IPS-20b (cell line): ENCODE measurements around the gene GALK1.

Experiments
- H3K27ac ChIP-seq: one replicate; pipeline ENCODE4 v1.5.1; 2013; ENCODE audit warnings: low read length
- H3K27me3 ChIP-seq: 2 replicates; pipeline ENCODE4 v1.6.1; 2013; ENCODE audit warnings: mild to moderate bottlenecking, low read length, inconsistent platforms; ENCODE audit not compliant: insufficient read depth
- H3K36me3 ChIP-seq: 2 replicates; pipeline ENCODE4 v1.6.1; 2013; ENCODE audit warnings: low read depth, mild to moderate bottlenecking, inconsistent platforms, low read length, moderate library complexity; ENCODE audit not compliant: insufficient read depth
- H3K4me1 ChIP-seq: 2 replicates; pipeline ENCODE4 v1.6.1; 2013; ENCODE audit warnings: mild to moderate bottlenecking, control low read depth, inconsistent platforms, low read length, moderate library complexity; ENCODE audit not compliant: insufficient read depth
- H3K4me3 ChIP-seq: 2 replicates; pipeline ENCODE4 v1.5.1; 2013; ENCODE audit warnings: mild to moderate bottlenecking, low read length, inconsistent platforms
- H3K9ac ChIP-seq: 2 replicates; pipeline ENCODE4 v1.6.1; 2013; ENCODE audit warnings: low read depth, mild to moderate bottlenecking, inconsistent platforms, low read length, moderate library complexity
- H3K9me3 ChIP-seq: 2 replicates; pipeline ENCODE4 v1.6.1; 2013; ENCODE audit warnings: mild to moderate bottlenecking, low read depth, low read length, inconsistent platforms; ENCODE audit not compliant: insufficient read depth

GALK1 gene

GRCh38 chr17:75751676-75752404 is 13.2 kb downstream of the GALK1 start:
- Histone ChIP-seq H3K4me3 (no peak overlapping the region), H3K4me1 (no peaks in the 10 kb centered on the region), H3K9me3 (no peaks in the 10 kb centered on the region), H3K27me3 (peaks cover 20% of the 10 kb centered on the region; the same call in 1 of the 2 replicates), H3K36me3 (no peaks in the 10 kb centered on the region), H3K27ac (no peak overlapping the region), H3K9ac (no peak overlapping the region)

GRCh38 chr17:75750661-75751423 is 14.2 kb downstream of the GALK1 start:
- Histone ChIP-seq H3K36me3 (no peaks in the 10 kb centered on the region), H3K27ac (no peak overlapping the region), H3K4me3 (no peak overlapping the region), H3K27me3 (peaks cover 20% of the 10 kb centered on the region; the same call in 1 of the 2 replicates), H3K9ac (no peak overlapping the region), H3K4me1 (no peaks in the 10 kb centered on the region), H3K9me3 (no peaks in the 10 kb centered on the region)

- Histone ChIP-seq H3K4me3 (no peak overlapping the region), H3K9ac (no peak overlapping the region), H3K27me3 (peaks cover 17% of the 10 kb centered on the region; the same call in 1 of the 2 replicates), H3K4me1 (no peaks in the 10 kb centered on the region), H3K36me3 (no peaks in the 10 kb centered on the region), H3K27ac (no peak overlapping the region), H3K9me3 (no peaks in the 10 kb centered on the region)
Measured at GRCh38 chr17:75749545-75750389, 15.2 kb downstream of the GALK1 start.

GRCh38 chr17:75748706-75749105 is 16.3 kb downstream of the GALK1 start:
- Histone ChIP-seq H3K27ac (no peak overlapping the region), H3K4me3 (no peak overlapping the region), H3K36me3 (no peaks in the 10 kb centered on the region), H3K9ac (no peak overlapping the region), H3K9me3 (no peaks in the 10 kb centered on the region), H3K4me1 (no peaks in the 10 kb centered on the region), H3K27me3 (peaks cover 10% of the 10 kb centered on the region; the same call in 1 of the 2 replicates)

- H3K27ac ChIP-seq, result no peak overlapping the region
- no peak overlapping the region for H3K9ac ChIP-seq
- no peak overlapping the region for H3K4me3 ChIP-seq
- no peaks in the 10 kb centered on the region for H3K9me3 ChIP-seq
- H3K4me1 ChIP-seq, result no peaks in the 10 kb centered on the region
- H3K27me3 ChIP-seq, result no peaks in the 10 kb centered on the region
- no peaks in the 10 kb centered on the region for H3K36me3 ChIP-seq
Measured at GRCh38 chr17:75743625-75744206, 21.3 kb downstream of the GALK1 start.

GRCh38 chr17:75742337-75742736 is 22.7 kb downstream of the GALK1 start:
- H3K4me3 ChIP-seq, result no peak overlapping the region
- H3K9ac ChIP-seq, result no peak overlapping the region
- H3K27me3 ChIP-seq, result no peaks in the 10 kb centered on the region
- no peaks in the 10 kb centered on the region for H3K9me3 ChIP-seq
- no peak overlapping the region for H3K27ac ChIP-seq
- no peaks in the 10 kb centered on the region for H3K36me3 ChIP-seq
- H3K4me1 ChIP-seq, result no peaks in the 10 kb centered on the region; the same call in 1 of the 2 replicates

- Histone ChIP-seq H3K4me1 (no peaks in the 10 kb centered on the region; the same call in 1 of the 2 replicates), H3K36me3 (no peaks in the 10 kb centered on the region), H3K27me3 (no peaks in the 10 kb centered on the region), H3K9ac (no peak overlapping the region), H3K9me3 (no peaks in the 10 kb centered on the region), H3K27ac (no peak overlapping the region), H3K4me3 (no peak overlapping the region)
Measured at GRCh38 chr17:75740631-75741077, 24.3 kb downstream of the GALK1 start.

- no peaks in the 10 kb centered on the region for H3K27me3 ChIP-seq
- H3K9me3 ChIP-seq, result no peaks in the 10 kb centered on the region
- no peak overlapping the region for H3K27ac ChIP-seq
- no peaks in the 10 kb centered on the region; the same call in 1 of the 2 replicates for H3K4me1 ChIP-seq
- no peak overlapping the region for H3K9ac ChIP-seq
- no peaks in the 10 kb centered on the region for H3K36me3 ChIP-seq
- no peak overlapping the region for H3K4me3 ChIP-seq
Measured at GRCh38 chr17:75740215-75740614, 24.8 kb downstream of the GALK1 start.

- Histone ChIP-seq H3K27me3 (no peaks in the 10 kb centered on the region), H3K27ac (no peak overlapping the region), H3K9ac (no peak overlapping the region), H3K36me3 (no peaks in the 10 kb centered on the region), H3K4me1 (no peaks in the 10 kb centered on the region; the same call in 1 of the 2 replicates), H3K4me3 (no peak overlapping the region), H3K9me3 (no peaks in the 10 kb centered on the region)
Measured at GRCh38 chr17:75739801-75740200, 25.2 kb downstream of the GALK1 start.

- H3K4me3 ChIP-seq, result no peak overlapping the region
- H3K27me3 ChIP-seq, result no peaks in the 10 kb centered on the region
- no peaks in the 10 kb centered on the region; the same call in 1 of the 2 replicates for H3K4me1 ChIP-seq
- H3K9ac ChIP-seq, result no peak overlapping the region
- no peaks in the 10 kb centered on the region for H3K9me3 ChIP-seq
- H3K27ac ChIP-seq, result no peak overlapping the region
- no peaks in the 10 kb centered on the region for H3K36me3 ChIP-seq
Measured at GRCh38 chr17:75739174-75739573, 25.8 kb downstream of the GALK1 start.

GRCh38 chr17:75738218-75738802 is 26.7 kb downstream of the GALK1 start:
- Histone ChIP-seq H3K9me3 (no peaks in the 10 kb centered on the region), H3K9ac (no peak overlapping the region), H3K36me3 (no peaks in the 10 kb centered on the region), H3K27ac (no peak overlapping the region), H3K4me3 (no peak overlapping the region), H3K27me3 (no peaks in the 10 kb centered on the region), H3K4me1 (no peaks in the 10 kb centered on the region; the same call in 1 of the 2 replicates)
